Bronchial epithelial cell (primary cell): ENCODE results near the gene TSC2. TPM values are rescaled to one million over a fixed set of nuclear protein-coding genes. Genes with fewer than 3 reads are reported as not detected.
A peak's percentile ranks its signal among the peaks of the same experiment; 100 is the strongest.

Experiments used
- DNase-seq: peaks from one replicate; pipeline ENCODE4 v3.0.0-alpha.2; 2010; ENCODE audit warnings: low read depth
- FAIRE-seq: peaks from 2 replicates; lab custom pipeline; 2011; peaks lifted over from hg19 to GRCh38; lab: Jason Lieb, UNC
- H3K27me3 ChIP-seq: 2 replicates; pipeline ENCODE4 v1.5.1; 2011; ENCODE audit warnings: low read length; ENCODE audit not compliant: control insufficient read depth, insufficient read depth
- H3K36me3 ChIP-seq: 2 replicates; pipeline ENCODE4 v1.5.1; 2011; ENCODE audit warnings: low read length; ENCODE audit not compliant: control insufficient read depth, insufficient read depth
- H3K4me3 ChIP-seq: 2 replicates; pipeline ENCODE4 v1.5.1; 2011; ENCODE audit warnings: mild to moderate bottlenecking, low read depth, low read length, control low read depth
- CTCF ChIP-seq: IDR thresholded peaks from 2 replicates; pipeline ENCODE4 v1.5.1; 2011; ENCODE audit warnings: mild to moderate bottlenecking, moderate library complexity, low read length, control low read depth, inconsistent platforms; ENCODE audit not compliant: insufficient read depth, severe bottlenecking
- total RNA-seq: library from RNA; depleted of rRNA; stranded (reverse); fragments of >200 nt; gene quantifications from 2 replicates; pipeline ENCODE4 v1.2.1, GENCODE V29; 2014

Gene TSC2
- total RNA-seq, 1 donor from 2014 or later = 25.0 TPM

DNA sequence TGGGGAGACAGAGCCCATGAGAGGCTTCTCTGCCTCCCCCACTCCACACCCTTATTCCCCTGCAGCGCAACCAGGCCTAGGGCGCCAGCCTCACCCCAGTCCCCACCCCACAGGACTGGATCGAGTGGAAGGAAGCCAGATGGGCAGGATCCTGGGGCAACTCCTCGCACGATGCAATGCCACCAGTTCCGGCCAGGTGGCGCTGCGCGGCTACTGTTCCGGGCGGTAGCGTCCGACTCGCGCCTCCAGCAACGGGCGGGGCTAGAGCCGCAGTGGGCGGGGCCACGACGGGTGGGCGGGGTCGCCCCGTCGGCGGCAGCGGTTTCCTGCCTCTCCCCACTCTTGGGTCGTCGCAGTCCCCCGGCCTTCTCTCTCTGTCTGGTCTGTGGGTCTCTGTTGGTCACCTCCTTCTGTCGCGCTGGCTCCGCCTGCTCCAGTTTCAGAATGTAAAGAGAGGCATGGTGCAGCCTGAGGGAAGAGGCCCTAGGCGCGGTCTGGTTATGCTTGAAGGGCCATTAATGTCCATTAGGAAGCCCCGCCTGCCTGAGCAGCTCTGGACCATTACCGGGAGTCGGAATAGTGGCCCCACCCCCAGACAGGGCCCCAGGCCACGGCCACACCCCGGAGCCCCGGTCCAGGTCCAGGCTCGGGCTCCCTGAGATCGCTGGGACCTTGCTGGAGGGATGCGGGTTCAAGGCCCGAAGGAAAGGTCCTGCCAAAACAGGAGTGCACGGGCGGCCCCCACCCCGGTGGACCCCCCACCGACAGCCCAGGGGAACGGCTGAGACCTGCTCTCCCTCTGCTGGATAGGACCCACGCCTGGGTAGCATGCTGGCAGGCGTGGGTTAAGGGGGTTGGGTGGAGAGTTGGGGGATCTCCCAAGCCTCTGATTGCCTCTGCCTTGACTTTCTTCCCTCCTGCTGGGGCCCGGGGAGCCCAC is 24.4 kb upstream of the TSC2 start:
- no peaks in the 10 kb centered on the region for H3K36me3 ChIP-seq
- H3K27me3 ChIP-seq = peaks cover 11% of the 10 kb centered on the region
- DNase-seq (peak; percentile 67), FAIRE-seq (no peak)
- peak overlapping the region; percentile 14 for H3K4me3 ChIP-seq
- TF ChIP-seq CTCF = peak; percentile 99

DNA sequence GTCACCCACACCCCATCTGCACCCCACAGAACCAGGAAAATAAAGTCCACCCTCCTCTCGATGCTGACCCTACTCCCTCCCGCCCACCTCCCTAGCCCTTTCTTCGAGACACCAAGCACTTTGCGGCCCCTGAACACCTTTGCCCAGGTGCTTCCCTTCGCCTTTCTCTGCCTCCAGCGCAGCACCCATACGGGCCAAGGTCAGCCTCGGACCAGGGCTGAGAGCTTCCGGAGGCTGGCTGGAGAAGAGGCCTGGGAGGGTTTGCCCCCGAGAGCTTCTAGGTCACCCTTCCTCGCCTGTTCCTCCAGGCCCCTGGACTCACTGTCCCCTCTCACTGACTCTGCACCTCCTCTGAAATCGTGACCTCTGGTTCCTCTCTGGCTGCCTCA is 23.8 kb upstream of the TSC2 start:
- Histone ChIP-seq H3K4me3 (no peak overlapping the region), H3K27me3 (peaks cover 10% of the 10 kb centered on the region), H3K36me3 (no peaks in the 10 kb centered on the region)
- no peak for DNase-seq
- no peak for FAIRE-seq
- no peak for TF ChIP-seq CTCF

GRCh38 chr16:2025251-2025650 is 22.5 kb upstream of the TSC2 start:
- no peak for DNase-seq
- no peak for TF ChIP-seq CTCF
- Histone ChIP-seq H3K27me3 (peaks cover 4% of the 10 kb centered on the region), H3K4me3 (no peak overlapping the region), H3K36me3 (no peaks in the 10 kb centered on the region)
- no peak for FAIRE-seq

DNA sequence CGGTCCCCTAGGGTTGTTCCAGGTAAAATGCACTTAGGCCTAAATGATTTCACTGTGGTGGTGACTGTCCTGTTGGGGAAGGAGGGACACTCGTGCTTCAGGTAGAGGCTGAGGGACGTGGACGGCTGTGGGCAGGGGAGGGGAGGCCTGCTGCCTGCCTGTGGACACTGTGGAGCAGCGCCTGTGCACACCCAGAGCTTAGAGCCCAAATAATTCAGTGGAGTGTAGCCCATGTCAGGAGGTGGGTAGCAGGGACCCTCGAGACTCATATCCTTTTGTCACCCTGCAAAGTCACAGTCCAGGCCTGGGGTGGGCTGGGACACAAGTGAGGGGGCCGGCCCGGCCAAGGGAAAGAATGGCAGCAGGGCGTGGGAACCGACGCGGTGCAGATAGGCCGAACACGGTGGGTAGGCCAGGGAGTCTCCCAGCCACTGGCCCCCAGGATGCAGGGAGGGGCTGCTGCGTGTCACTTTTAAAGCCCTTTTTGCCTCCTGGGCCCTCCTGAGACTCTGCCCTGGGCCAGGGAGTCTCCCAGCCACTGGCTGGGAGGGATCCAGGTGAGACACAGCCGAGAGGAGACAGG is 21.8 kb upstream of the TSC2 start:
- DNase-seq = no peak
- Histone ChIP-seq H3K36me3 (no peaks in the 10 kb centered on the region), H3K27me3 (no peaks in the 10 kb centered on the region), H3K4me3 (no peak overlapping the region)
- FAIRE-seq = no peak
- no peak for TF ChIP-seq CTCF

- DNase-seq (no peak), FAIRE-seq (no peak)
- H3K4me3 ChIP-seq = peak within 1 kb of the TSS; percentile 31
- TF ChIP-seq CTCF = no peak
- H3K27me3 ChIP-seq = no peaks in the 10 kb centered on the region
- no peaks in the 10 kb centered on the region for H3K36me3 ChIP-seq
Observed at GRCh38 chr16:2026461-2027023, 21.2 kb upstream of the TSC2 start, which contains the start of gene NHERF2. TSS of gene NHERF2 (plus strand) at chr16:2026902. CDS start at chr16:2027006, 104 bp downstream.
